ENCODE measurements around the gene ENSA. TPM values are rescaled to one million over a fixed set of nuclear protein-coding genes. Genes with fewer than 3 reads are reported as not detected.
"Not testable (repeated sequence)": the region's sequence is repeated elsewhere in the genome, so short reads cannot be mapped to it uniquely, and the experiment has no call there.

ENSA gene, protein sequence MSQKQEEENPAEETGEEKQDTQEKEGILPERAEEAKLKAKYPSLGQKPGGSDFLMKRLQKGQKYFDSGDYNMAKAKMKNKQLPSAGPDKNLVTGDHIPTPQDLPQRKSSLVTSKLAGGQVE
- 131 TPM for total RNA-seq
- long read RNA-seq, transcript ENSA-208 (4 exons, 2,085 nt), result minor isoform, 5 of 89 reads
- long read RNA-seq, transcript ENSA-201 (3 exons, 2,818 nt), result major isoform, 69 of 89 reads
- long read RNA-seq, partial matches to known transcripts, result 2 of 89 reads
- long read RNA-seq, other reads (novel, unspliced or antisense), result 10 of 89 reads

DNA sequence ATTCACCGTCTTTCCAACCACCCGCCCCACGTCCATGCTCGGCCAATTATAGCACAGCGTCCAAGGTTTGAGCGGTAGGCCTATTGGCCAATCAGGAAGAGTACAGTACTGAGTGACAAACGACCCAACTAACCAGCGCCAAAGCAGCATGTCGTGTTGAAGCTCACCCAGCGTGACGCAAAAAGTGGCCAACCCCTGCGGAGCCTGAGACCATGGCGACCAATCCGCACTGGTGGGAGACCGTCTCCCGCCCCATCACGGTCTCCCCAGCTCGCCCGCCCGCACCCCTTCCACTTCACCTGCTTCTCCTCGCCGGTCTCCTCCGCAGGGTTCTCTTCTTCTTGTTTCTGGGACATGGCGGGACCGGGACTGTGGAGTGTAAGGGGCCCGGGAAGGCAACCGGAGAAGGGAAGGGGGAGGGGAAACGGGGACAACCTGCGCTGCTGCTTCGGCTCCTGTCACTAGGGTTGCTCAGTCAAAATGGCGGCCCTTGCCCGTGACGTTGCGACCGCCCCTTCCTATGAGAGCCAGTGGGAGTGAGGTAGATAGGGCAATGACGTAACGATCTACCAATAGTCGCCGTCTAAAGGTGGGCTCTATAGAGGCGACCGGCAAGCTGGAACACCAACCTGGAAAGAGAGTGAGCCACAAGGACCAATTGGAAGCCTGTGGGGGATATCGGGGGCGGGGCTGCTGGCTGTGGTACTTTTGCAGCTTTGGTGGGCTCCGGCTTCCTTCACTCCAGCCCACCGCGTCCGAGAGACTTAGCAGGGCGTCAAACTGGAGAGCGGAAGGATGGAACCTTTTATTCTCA is at the start of gene ENSA:
TSS of gene ENSA (minus strand) at position 498 of the 814 bp plus-strand sequence. CDS start at position 356, 142 bp downstream.
- ATAC-seq, result peak; percentile 97
- intact Hi-C loops (cut with DNase I), result loop anchor here (2.0 to 10.0 kb wide), 3 partner anchors 51 to 165 kb away; partner anchors contain the start of gene MCL1
- peak; percentile 99 for DNase-seq (ENCODE audit: missing footprints)

DNA sequence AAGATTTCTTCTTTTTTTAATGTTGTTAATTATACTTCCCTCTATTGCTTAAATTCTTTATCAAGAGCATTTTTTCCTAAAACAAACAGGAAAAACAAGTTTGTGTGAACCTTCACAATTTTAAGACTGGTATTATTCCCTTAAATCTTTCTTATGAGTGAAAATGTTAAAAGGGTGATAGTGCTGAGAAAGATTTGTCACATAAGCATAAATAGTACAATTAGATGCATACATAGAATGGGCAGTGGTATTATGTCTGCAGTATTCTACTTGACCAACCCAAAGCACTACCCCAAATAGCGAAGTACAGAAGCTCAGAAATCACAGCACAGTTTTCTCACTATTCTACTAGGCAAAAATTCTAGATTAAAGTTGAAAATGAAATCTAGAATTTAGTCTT is 49.6 kb upstream of the ENSA start:
- ATAC-seq (no peak), DNase-seq (ENCODE audit: missing footprints) (no peak)
- intact Hi-C loops (cut with DNase I), result no loop called here

DNA sequence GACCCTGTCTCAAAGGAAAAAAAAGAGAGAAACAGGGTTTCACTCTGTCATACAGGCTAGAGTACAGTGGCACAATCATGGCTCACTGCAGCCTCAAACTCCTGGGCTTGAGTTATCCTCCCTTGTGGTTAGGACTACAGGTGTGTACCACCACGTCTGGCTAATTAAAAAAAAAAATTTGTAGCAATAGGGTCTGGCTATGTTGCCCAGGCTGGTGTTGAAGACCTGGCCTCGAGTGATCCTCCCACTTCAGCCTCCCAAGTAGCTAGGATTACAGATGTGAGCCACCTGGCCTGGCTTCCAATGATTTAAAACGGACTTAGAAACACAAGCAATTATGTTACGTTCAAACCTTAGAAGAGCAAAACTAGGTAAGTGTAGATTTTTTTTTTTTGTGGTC is 45.5 kb upstream of the ENSA start:
- ATAC-seq (no peak), DNase-seq (ENCODE audit: missing footprints) (no peak)
- intact Hi-C loops (cut with DNase I), result no loop called here

DNA sequence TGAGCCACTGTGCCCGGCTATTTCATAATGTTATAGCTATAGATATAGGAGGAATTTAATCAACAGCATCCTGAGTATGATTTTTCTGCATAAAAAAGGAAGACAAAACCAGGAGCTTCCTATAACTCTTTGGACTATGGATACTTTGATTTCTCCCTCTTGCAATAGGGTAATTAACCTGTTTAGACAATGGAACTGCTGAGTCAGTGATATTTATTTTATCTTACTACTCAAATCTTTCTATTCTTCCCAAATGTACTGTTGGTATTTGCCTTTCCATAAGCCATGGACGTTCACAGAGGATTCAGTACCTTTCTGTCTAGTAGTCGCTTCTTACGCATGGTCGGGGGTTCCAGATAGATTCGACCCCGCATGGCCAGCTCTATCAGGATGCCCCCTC is 33.9 kb upstream of the ENSA start:
- ATAC-seq (no peak), DNase-seq (ENCODE audit: missing footprints) (no peak)
- intact Hi-C loops (cut with DNase I), result no loop called here

DNA sequence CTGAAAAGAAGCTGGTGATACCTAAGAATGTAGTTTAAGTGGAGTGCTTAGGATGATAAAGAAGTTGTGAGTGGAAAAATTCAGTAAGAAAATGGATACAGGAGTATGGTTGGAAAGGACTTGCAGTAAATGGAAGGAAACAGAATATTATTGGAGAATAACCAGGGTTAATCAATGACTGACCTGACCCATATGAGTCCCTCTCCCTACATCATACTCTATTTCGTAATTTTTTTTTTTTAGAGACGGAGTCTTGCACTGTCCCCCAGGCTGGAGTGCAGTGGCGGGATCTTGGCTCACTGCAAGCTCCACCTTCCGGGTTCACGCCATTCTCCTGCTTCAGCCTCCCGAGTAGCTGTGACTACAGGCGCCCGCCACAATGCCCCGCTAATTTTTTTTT is 33.4 kb upstream of the ENSA start:
- intact Hi-C loops (cut with DNase I), result no loop called here
- DNase-seq (ENCODE audit: missing footprints) (no peak), ATAC-seq (no peak)

DNA sequence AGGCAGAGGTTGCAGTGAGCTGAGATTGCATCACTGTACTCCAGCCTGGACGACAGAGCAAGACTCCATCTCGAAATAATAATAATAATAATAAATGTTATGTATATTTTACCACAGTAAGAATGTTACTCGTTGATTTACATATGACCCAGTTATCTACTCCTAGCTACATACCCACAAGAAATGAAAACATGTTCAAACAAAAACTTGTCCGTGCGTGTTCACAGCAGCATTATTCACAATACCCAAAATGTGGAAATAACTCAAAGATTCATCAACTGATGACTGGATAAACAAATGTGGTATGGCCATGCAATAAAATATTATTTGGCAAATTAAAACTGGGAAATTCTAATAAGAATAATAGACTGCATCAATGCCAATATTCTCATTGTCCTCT is 31.7 kb upstream of the ENSA start:
- DNase-seq (ENCODE audit: missing footprints) (no peak), ATAC-seq (no peak)
- intact Hi-C loops (cut with DNase I), result no loop called here

DNA sequence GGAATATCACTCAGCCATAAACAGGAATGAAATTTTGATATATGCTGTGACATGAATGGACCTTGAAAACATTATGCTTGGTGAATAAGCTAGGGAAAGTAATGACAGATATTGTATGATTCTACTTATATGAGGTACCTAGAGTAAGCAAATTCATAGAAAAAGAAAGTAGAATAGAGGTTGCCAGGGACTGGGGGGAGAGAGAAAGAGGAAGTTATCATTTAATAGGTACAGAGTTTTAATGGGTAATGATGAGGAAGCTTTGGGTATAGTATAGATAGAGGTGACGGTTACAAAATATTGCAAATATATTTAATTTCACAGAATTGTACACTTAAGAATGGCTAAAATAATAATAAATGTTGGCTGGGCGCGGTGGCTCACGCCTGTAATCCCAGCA is 31.2 kb upstream of the ENSA start:
- no peak for ATAC-seq
- DNase-seq (ENCODE audit: missing footprints), result no peak
- intact Hi-C loops (cut with DNase I), result no loop called here

DNA sequence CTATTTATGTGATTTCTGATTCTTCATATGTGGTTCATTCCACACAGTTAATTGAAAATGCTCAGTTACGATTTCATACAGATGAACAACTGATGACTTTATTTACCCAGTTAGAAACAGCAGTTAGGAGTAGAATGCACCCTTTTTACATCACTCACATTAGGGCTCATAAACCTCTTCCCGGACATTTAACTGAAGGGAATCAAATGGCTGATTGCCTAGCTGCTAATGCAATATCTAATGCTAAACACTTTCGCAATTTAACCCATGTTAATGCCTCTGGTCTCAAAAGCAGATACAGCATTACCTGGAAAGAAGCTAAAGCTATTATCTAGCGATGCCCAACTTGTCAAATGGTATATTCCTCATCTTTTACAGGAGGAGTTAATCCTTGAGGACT is 27.7 kb upstream of the ENSA start:
- intact Hi-C loops (cut with DNase I); DNase-seq (ENCODE audit: missing footprints); ATAC-seq: not testable (repeated sequence)

DNA sequence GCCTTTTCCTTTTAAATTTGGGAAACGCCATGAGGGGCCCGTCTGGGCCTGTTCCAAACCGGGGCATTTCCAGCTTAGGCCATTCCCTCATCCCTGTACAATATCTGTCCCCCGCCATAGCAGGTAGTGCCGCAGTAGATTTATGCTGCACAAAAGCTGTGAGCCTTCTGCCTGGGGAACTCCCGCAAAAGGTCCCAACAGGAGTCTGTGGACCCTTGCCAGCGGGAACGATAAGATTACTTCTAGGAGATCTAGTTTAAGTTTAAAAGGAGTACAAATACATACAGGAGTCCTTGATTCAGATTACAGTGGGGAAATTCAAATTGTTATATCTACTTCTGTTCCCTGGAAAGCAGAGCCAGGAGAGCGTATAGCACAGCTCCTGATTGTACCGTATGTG is 25.2 kb upstream of the ENSA start:
- DNase-seq (ENCODE audit: missing footprints); ATAC-seq; intact Hi-C loops (cut with DNase I): not testable (repeated sequence)

DNA sequence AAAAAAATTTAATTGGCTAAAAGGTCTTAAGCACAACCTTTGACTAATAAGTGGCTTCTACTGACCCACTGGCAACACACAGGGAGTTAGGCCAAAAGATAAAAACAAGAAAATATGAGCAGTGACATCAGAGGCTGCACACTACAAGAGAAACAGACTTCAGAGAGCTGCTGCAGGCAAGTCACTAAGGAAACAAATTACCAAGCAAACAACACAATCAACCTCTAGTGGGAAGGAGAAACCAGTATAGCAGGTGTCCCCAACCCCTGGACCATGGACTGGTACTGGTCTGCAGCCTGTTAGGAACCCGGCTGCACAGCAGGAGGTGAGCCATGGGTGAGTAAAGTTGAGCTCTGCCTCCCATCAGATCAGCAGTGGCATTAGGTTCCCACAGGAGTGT is 20.8 kb upstream of the ENSA start:
- no peak for DNase-seq (ENCODE audit: missing footprints)
- intact Hi-C loops (cut with DNase I), result no loop called here
- peak; percentile 89 for ATAC-seq

DNA sequence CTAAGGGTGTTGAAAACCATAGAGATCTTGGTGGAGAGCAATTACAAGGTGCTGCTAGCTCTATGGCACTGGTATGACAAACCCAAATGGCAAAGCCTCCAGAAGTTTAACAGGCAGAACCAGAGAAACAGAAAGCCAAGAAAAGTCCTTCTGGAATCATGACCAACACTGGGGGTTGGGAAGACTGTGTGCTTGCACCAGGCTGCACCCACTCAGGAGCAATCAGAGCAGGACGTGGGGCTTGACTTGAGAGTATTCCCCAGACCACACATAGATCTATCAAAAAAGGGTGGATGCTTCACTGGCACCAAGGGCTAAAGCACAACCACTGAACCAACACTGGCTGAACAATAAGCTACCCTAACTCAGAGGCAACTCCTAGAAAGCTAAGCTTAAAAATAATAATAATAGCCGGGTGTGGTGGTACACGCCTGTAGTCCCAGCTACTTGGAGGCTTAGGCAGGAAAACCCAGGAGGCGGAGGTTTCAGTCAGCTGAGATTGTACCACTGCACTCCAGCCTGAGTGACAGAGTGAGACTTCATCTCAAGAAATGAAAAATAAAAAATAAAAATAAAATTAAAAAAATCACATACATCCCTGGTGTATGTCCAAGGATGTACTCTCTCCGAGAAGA is 20.1 kb upstream of the ENSA start:
- intact Hi-C loops (cut with DNase I), result no loop called here
- DNase-seq (ENCODE audit: missing footprints) (no peak), ATAC-seq (peak; percentile 38)

DNA sequence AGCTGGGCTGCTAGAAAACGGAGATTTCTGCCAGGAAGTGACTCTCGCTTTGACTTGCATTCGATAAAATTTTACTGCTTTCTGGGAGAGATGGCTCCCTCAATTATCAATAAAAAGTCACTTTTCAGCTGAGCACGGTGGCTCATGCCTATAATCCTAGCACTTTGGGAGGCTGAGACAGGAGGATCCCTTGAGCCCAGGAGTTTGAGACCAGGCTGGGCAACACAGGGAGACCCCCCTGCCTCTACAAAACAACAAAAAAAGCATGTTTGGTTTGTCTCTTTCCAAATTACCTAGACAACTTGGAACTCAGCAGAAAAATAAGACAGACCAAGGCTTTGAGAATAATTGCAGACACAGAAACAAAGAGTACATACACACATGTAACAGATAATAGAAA is 12.9 kb upstream of the ENSA start:
- no peak for ATAC-seq
- intact Hi-C loops (cut with DNase I), result no loop called here

DNA sequence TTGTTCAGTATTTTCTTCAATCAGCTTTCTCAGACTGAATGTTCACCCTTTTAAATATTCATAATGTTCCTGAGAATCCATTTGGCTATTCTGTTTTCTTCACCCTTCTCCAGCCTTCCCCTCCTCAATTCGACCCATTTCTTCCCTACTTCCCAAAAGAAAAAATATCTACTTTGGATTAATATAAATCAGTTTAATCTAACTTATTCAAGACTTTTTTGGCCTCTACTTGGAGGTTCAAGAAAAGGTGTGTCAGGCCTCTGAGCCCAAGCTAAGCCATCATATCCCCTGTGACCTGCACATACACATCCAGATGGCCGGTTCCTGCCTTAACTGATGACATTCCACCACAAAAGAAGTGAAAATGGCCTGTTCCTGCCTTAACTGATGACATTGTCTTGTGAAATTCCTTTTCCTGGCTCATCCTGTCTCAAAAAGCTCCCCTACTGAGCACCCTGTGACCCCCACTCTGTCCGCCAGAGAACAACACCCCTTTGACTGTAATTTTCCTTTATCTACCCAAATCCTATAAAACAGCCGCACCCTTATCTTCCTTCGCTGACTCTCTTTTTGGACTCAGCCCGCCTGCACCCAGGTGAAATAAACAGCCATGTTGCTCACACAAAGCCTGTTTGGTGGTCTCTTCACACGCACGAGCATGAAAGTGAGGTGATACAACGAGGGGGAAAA is 11.9 kb upstream of the ENSA start:
- DNase-seq (ENCODE audit: missing footprints); ATAC-seq; intact Hi-C loops (cut with DNase I): not testable (repeated sequence)

More for the DNA sequence above, 12.9 kb upstream of the ENSA start:
- no peak for DNase-seq (ENCODE audit: missing footprints)

DNA sequence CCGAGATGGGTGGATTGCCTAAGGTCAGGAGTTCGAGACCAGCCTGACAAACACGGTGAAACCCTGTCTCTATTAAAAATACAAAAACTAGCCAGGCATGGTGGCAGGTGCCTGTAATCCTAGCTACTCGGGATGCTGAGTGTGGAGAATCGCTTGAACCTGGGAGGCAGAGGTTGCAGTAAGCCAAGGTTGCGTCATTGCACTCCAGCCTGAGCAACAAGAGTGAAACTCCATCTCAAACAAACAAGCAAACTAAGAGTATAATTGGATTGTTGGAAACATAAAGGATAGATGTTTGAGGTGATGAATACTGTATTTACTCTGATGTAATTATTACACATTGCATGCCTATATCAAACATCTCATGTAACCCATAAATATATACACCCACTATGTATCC is 9.0 kb upstream of the ENSA start:
- intact Hi-C loops (cut with DNase I); ATAC-seq; DNase-seq (ENCODE audit: missing footprints): not testable (repeated sequence)

DNA sequence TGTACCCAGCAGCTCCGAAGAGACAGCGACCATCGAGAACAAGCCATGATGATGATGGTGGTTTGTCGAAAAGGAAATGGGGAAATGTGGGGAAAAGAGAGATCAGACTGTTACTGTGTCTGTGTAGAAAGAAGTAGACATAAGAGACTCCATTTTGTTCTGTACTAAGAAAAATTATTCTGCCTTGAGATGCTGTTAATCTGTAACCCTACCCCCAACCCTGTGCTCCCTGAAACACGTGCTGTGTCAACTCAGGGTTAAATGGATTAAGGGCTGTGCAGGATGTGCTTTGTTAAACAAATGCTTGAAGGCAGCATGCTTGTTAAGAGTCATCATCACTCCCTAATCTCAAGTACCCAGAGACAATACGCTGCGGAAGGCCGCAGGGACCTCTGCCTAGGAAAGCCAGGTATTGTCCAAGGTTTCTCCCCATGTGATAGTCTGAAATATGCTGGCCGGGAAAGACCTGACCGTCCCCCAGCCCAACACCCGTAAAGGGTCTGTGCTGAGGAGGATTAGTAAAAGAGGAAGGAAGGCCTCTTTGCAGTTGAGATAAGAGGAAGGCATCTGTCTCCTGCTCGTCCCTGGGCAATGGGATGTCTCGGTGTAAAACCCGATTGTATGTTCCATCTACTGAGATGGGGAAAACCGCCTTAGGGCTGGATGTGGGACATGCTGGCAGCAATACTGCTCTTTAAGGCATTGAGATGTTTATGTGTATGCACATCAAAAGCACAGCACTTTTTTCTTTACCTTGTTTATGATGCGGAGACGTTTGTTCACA is 5.6 kb upstream of the ENSA start:
- ATAC-seq; intact Hi-C loops (cut with DNase I): not testable (repeated sequence)

DNA sequence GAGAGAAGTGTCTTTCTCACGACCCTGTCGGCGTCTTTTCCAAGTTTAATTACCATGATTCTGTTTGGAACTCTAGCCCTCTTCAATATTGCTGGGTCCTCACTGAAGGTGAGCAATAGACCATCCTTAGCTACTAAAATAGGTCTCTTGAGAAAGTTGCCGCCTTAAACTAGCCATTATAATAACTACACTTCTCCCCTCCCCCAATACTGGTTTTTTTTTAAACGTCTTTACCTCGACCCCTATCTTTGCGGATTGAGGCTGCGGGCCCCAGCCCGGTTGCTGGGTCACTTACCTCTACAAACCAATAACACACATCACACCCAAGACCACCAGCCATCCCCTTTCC is 672 bp downstream of the ENSA start:
- ATAC-seq (no peak), DNase-seq (ENCODE audit: missing footprints) (no peak)
- intact Hi-C loops (cut with DNase I), result loop anchor here (2.0 to 10.0 kb wide), 3 partner anchors 50 to 164 kb away; partner anchors contain the start of gene MCL1

More for the DNA sequence above, 5.6 kb upstream of the ENSA start:
- DNase-seq (ENCODE audit: missing footprints), result not testable (repeated sequence)

DNA sequence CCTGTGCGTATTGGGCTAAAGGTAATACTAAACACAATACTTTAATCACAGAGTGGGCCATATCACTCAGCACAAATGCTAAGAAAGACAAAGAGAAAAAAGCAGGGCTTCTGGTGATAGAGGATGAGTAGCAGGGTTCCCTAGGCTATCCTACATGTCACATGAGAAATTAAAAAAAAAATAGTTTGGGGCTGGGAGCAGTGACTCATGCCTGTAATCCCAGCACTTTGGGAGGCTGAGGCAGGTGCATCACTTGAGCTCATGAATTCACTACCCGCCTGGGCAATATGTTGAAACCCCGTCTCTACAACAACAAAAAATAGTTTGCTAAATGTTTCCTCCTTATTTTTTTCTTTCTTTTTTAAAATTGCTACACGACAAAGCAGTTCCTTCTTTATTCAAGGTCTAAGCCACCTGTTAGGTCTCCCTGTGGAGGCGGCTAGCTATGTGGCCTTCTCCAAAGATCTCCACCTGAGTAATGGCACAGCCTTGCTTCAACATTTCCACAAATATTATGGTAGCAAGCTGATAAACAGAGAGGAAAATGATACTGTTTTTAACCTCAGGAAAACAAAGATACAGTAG is 1.5 kb downstream of the ENSA start:
- ATAC-seq, result no peak
- no peak for DNase-seq (ENCODE audit: missing footprints)
- intact Hi-C loops (cut with DNase I), result loop anchor here (2.0 to 10.0 kb wide), 3 partner anchors 49 to 163 kb away; partner anchors contain the start of gene MCL1

DNA sequence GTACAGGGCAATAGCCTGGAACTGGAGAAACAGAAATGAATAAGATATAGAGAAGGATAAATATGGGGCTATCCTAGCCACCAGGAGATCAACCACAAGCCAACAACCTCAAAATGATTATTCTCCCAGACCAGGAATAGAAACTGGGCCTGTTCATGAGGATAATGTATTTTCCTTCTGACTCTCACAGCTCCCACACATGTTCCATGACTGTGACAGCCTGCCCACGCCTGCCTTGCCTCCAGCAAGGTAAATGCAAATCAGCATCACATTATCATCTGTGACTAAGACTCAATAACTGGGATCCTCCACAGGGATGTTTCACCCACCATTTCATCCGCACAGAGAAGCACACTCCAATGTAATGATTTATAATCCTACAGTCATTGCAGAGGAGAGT is 3.3 kb downstream of the ENSA start:
- ATAC-seq (no peak), DNase-seq (ENCODE audit: missing footprints) (no peak)
- intact Hi-C loops (cut with DNase I), result loop anchor here (10.0 kb wide), 1 partner anchor 161 kb away; no protein-coding TSS in a partner anchor
